AG04449 (cell line): ENCODE measurements around the gene FNDC11.

Experiments used
- CTCF ChIA-PET: fragments of 350-600 bp; formaldehyde crosslinking; extraction: SDS; loops from one replicate; lab custom pipeline; 2021; ENCODE audit warnings: antibody characterized with exemption; lab: Yijun Ruan, JAX
- POLR2A ChIA-PET: fragments of 400-600, 350-600 bp; formaldehyde crosslinking; extraction: SDS; loops from one replicate; lab custom pipeline; 2020; ENCODE audit warnings: antibody characterized with exemption, inconsistent platforms; lab: Yijun Ruan, JAX
- DNase-seq: peaks from one replicate; pipeline ENCODE4 v3.0.0-alpha.2; 2010; ENCODE audit warnings: low read depth, low spot score
- H3K4me3 ChIP-seq: 2 replicates; pipeline ENCODE4 v1.5.1; 2011; ENCODE audit warnings: low read depth, mild to moderate bottlenecking, control low read depth, low read length
- TF ChIP-seq, protein P1 (sequence below): IDR thresholded peaks from one replicate; pipeline ENCODE4 v1.5.1; 2011; ENCODE audit warnings: mild to moderate bottlenecking, moderate library complexity, low read length, control low read depth, inconsistent platforms; ENCODE audit not compliant: insufficient read depth; ENCODE audit errors: missing control alignments

The FNDC11 gene

DNA sequence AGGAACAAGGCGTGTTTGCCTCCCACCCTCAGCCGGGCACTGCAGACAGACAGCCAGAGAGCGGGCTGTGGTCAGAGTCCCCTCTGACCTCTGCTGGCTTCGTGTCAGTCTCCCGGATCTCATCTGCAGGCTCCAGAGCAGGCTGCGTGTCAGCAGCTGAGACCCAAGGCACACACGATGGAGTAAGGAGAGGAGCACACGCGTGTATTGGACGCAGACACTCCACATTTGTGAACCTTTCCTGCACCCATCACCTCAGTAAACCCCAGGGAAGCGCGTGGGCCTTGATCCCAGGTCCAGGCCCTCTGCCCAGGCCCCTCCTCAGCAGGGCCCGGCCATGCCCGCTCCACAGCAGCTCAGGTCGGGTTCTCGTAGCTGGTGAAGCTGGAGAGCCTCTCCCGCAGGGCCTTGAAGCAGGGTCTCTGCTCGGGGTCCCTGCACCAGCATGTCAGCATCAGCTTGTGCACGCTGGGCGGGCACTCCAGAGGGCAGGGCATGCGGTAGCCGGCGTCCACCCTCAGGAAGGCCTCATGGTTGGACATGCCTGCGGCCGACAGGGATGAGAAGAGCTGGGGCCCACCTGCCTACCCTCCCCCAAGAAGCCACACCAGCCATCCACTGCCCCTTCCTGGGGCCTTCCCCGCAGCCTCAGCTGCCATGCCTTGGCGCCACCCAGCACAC lies 24.6 kb upstream of the FNDC11 start:
- TF ChIP-seq, protein P1, sequence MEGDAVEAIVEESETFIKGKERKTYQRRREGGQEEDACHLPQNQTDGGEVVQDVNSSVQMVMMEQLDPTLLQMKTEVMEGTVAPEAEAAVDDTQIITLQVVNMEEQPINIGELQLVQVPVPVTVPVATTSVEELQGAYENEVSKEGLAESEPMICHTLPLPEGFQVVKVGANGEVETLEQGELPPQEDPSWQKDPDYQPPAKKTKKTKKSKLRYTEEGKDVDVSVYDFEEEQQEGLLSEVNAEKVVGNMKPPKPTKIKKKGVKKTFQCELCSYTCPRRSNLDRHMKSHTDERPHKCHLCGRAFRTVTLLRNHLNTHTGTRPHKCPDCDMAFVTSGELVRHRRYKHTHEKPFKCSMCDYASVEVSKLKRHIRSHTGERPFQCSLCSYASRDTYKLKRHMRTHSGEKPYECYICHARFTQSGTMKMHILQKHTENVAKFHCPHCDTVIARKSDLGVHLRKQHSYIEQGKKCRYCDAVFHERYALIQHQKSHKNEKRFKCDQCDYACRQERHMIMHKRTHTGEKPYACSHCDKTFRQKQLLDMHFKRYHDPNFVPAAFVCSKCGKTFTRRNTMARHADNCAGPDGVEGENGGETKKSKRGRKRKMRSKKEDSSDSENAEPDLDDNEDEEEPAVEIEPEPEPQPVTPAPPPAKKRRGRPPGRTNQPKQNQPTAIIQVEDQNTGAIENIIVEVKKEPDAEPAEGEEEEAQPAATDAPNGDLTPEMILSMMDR, result no peak
- ChIA-PET CTCF (interaction anchor here (2.0 to 3.7 kb wide), 3 partner anchors 9 to 33 kb away, joined by 6 to 24 read pairs (median 8); partner anchors contain the start of genes PPDPF and PTK6), POLR2A (interaction anchor here (0.6 to 1.2 kb wide), 2 partner anchors 8 to 92 kb away, joined by 4 to 6 read pairs; no protein-coding TSS in a partner anchor)
- DNase-seq, result no peak
- no peak overlapping the region for H3K4me3 ChIP-seq

- DNase-seq, result no peak
- TF ChIP-seq, protein P1, result no peak
- H3K4me3 ChIP-seq, result no peak overlapping the region
- CTCF ChIA-PET, result interaction anchor here (0.6 to 3.7 kb wide), 5 partner anchors 10 to 558 kb away, joined by 3 to 24 read pairs (median 6); partner anchors contain the start of genes PPDPF and PTK6
- POLR2A ChIA-PET, result interaction anchor here (1.1 to 1.2 kb wide), 2 partner anchors 9 kb away, joined by 3 to 6 read pairs; partner anchors contain the start of gene PPDPF
Measured at GRCh38 chr20:63529861-63530787, 23.8 kb upstream of the FNDC11 start.

- no peak overlapping the region for H3K4me3 ChIP-seq
- POLR2A ChIA-PET, result interaction anchor here (1.1 kb wide), 1 partner anchor 10 kb away, joined by 3 read pairs; the partner anchor contains the start of gene PPDPF
- DNase-seq, result no peak
- CTCF ChIA-PET, result interaction anchor here (1.2 to 3.7 kb wide), 3 partner anchors 9 to 34 kb away, joined by 3 to 24 read pairs (median 8); partner anchors contain the start of gene PTK6
- TF ChIP-seq, protein P1, result no peak
Measured at GRCh38 chr20:63530788-63531160, 23.2 kb upstream of the FNDC11 start.

GRCh38 chr20:63531686-63532448 lies 22.1 kb upstream of the FNDC11 start:
- ChIA-PET CTCF (interaction anchor here (3.7 kb wide), 1 partner anchor 8 kb away, joined by 24 read pairs; the partner anchor contains the start of gene PTK6), POLR2A (no interaction called here)
- TF ChIP-seq, protein P1, result no peak
- DNase-seq, result no peak
- H3K4me3 ChIP-seq, result no peak overlapping the region

DNA sequence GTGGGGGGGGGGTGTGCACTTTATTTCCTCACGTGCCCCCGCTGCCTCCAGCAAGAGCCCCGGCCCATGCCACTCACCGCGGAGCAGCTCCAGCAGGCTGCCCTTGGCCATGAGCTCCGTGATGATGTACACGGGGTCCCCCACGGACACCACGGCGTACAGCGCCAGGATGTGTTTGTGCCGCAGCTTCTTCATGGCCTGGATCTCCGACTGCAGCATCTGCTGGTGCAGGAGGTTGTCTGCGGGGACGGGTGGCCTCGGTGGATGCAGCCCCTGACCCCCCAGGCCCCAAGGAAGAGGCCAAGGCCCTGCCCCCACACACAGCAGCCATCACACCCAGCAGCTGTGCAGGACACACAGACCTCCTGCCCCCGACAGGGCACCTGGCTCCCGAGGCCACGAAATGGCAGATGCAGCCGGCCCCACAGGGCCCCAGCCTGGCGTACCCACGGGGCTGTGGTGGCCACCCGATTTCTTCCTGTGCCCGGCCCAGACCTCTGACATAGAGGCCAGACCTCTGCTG lies 21.4 kb upstream of the FNDC11 start:
- ChIA-PET POLR2A (no interaction called here), CTCF (no interaction called here)
- TF ChIP-seq, protein P1, result no peak
- no peak overlapping the region for H3K4me3 ChIP-seq
- no peak for DNase-seq
